Fibroblast of skin of scalp (primary cell): ENCODE measurements around the gene LRRC37A3.
"Not testable (repeated sequence)": the region's sequence is repeated elsewhere in the genome, so short reads cannot be mapped to it uniquely, and the experiment has no call there.

Experiments used
- DNase-seq: peaks from one replicate; pipeline ENCODE4 v3.0.0-alpha.2; 2013

LRRC37A3 gene

DNA sequence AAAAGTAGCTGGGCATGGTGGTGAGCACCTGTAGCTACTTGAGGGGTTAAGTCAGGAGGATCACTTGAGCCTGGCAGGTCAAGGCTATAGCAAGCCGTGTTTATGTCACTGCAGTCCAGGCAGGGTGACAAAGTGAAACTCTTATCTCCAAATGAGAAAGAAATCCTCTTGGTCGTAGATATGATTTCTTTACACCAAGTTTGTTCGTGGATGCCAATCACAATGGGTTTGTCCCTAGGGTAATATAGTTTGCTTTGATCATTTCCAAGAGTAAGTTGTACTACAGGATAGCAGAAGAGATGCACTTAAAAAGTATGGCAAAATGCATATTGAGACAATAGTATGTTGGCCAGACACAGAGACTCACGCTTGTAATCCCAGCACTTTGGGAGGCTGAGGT lies 6.0 kb upstream of the LRRC37A3 start:
- not testable (repeated sequence) for DNase-seq

DNA sequence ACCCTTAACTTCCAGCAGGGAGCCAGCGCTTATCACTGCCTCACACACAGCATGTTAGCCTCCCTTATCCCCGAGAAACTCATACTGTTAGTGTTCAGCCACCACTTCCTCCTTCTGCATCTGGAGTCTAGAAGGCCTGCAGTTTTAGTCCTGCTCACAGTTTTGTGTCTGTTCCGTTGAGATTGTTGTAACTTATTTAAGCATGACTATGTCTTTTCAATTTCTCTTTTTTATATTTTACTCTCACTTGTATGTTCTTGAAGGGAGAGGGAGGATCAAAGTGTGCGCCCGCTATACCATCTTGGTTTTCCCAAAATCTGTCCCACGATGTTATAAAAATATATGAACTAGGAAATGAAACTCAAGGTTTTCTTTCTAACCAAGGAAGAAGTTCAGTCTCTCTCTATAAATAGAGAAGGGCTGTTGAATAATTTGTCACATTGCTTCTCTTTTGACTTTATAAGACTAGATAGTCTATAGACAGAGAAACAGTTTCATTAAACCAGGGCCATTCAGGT lies 3.8 kb upstream of the LRRC37A3 start:
- not testable (repeated sequence) for DNase-seq

- DNase-seq: no peak
Measured at GRCh38 chr17:64920419-64921172, 1.3 kb upstream of the LRRC37A3 start.

GRCh38 chr17:64920026-64920418 lies 744 bp upstream of the LRRC37A3 start:
- DNase-seq: no peak

DNA sequence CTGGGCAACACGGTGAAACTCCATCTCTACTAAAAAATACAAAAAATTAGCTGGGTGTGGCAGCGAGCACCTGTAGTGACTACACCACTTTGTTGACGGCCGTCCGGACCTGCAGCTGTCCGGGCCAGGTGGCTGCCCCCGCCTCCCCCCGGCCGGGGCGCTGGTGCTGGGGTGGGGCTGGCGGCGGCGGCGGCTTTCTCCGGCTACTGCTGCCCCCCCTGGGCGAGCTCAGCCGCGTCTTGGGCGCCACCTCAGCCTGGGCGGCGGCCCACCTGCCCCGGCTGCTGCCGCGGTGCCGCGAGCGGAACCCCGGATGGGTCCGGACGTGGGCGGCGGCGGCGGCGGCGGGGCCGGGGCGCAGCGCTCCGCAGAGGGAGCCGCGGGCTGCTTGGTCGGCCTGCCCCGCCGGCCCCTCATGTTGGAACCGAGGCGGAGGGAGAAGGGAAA lies 413 bp downstream of the LRRC37A3 start:
- DNase-seq: not testable (repeated sequence)

GRCh38 chr17:64917540-64917939 lies 1.7 kb downstream of the LRRC37A3 start:
- not testable (repeated sequence) for DNase-seq

DNA sequence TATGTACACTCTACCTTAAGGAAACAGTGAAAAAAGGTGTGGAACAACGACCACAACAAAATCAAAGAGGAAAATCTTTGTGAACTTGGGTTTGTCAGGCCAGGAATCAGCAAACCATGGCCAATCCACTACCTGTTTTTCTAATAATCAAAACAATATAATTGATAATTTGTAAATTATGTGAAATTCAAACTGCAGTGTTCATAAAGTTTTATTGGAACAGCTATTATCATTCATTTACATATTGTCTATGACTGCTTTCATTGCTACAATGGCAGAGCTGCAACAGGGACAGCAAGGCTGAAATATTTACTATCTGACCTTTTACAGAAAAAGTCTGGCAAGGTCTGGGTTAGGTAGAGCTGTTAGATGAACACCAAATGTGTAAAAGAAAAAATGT lies 4.0 kb downstream of the LRRC37A3 start:
- not testable (repeated sequence) for DNase-seq

GRCh38 chr17:64910191-64910514 lies 9.1 kb downstream of the LRRC37A3 start:
- DNase-seq: not testable (repeated sequence)

- DNase-seq: not testable (repeated sequence)
Measured at GRCh38 chr17:64909511-64910190, 9.6 kb downstream of the LRRC37A3 start.

DNA sequence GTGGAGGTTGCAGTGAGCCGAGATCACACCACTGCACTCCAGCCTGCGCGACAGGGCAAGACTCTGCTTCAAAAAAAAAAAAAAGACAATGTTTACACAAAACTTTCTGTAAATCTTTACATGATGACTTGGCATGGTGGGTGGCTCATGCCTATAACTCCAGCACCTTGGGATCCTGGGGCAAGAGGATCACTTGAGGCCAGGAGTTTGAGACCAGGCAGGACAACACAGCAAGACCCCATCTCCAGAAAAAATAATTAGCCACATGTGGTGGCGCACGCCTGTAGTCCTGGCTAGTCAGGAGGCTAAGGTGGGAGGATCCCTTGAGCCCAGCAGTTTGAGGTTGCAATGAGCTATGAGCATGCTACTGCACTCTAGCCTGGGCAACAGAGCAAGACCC lies 15.2 kb downstream of the LRRC37A3 start:
- DNase-seq: not testable (repeated sequence)

- not testable (repeated sequence) for DNase-seq
Measured at GRCh38 chr17:64897136-64897535, 22.1 kb downstream of the LRRC37A3 start.

DNA sequence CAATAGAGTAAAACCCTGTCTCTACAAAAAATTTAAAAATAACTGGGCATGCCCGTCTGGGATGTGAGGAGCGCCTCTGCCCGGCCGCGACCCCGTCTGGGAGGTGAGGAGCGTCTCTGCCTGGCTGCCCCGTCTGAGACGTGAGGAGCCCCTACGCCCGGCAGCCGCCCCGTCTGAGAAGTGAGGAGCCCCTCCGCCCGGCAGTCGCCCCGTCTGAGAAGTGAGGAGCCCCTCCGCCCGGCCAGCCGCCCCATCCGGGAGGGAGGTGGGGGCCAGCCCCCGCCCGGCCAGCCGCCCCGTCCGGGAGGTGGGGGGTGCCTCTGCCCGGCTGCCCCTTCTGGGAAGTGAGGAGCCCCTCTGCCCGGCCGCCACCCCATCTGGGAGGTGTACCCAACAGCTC lies 45.1 kb downstream of the LRRC37A3 start:
- not testable (repeated sequence) for DNase-seq

- DNase-seq: peak; percentile 49
Measured at GRCh38 chr17:64847504-64848466, 71.5 kb downstream of the LRRC37A3 start.

- DNase-seq: peak; percentile 21
Measured at GRCh38 chr17:64846892-64847291, 72.4 kb downstream of the LRRC37A3 start.

- DNase-seq: not testable (repeated sequence)
Measured at GRCh38 chr17:64843918-64844317, 75.4 kb downstream of the LRRC37A3 start.

- DNase-seq: not testable (repeated sequence)
Measured at GRCh38 chr17:64842900-64843299, 76.4 kb downstream of the LRRC37A3 start.

DNA sequence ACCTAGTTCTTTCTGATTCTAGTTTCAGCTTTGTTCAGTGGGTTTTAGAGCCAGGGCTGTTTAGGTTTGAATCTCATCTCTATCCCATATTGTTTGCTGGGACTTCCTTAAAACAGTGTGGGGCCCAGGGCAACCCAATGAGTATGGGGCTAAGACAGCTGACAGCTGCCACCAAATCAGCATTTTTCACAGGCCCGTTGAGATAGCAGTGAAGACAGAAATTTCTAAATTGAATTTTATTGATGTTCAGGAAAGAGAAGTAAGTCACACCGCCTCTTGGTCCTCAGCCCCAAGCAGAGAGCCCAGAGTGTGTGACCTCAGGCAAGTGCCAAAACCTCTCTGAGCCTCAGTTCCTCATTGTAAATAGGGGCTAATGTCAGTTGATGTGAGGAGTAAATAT lies 78.3 kb downstream of the LRRC37A3 start:
- not testable (repeated sequence) for DNase-seq

DNA sequence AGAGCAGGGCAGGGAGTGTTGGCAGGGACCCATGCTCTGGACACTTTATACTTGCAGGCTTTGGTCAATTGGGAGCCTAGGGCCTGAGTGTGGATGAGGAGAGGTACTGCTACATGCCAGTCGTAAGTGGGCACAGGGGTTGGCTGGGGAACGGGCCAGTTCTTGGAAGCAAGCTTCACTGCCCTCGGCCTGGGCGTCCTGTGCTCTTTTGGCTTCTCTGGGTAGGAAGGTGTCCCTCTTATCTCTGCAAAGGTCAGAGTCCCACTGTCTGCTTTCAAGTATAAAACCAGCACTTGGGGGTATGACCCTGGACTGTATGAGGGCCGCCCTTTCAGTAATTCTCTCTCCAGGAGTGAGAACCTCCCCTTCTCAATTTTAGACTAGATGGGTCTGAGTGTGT lies 80.8 kb downstream of the LRRC37A3 start:
- not testable (repeated sequence) for DNase-seq

- DNase-seq: peak; percentile 78
Measured at GRCh38 chr17:64837018-64837761, 82.1 kb downstream of the LRRC37A3 start.

DNA sequence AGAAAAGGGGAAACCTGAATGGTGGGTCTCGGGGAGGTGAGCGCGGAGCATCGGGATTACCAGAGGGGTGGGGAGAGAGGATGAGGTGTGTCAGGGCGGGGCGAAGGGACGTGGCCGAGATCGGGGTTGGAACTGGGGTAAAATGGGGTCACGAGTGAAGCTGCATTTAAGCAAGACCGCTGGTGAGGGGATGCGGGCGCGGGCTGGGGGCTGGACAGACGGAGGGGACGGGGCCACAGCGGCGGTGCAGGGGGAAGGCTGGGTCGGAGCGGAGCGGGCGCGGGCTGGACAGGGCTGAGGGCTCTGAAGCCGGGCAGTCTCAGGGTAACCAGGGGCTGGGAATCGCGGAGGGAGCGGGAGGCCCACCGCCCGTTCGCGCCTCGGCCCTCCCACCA lies 82.7 kb downstream of the LRRC37A3 start:
- DNase-seq: not testable (repeated sequence)

GRCh38 chr17:64834060-64834459 lies 85.2 kb downstream of the LRRC37A3 start:
- peak; percentile 22 for DNase-seq

DNA sequence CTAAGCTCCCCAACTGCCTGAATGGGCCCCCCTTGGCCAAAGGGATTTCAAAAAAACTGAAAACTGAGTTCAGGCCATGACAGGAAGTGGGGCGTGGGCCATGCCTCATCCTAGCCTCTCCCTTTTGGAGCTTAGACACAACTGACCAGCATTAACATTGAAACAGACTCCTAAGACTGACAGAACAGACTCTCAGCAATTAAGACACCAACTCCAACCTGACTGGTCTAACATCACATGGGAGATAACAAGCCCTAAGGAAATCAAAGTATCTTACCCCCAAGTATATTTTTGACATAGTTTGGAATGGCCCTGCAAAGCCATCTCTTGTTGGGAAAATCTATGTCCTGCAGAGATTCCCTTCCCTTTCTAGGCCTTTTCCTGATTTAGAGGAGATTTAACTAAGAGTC lies 88.6 kb downstream of the LRRC37A3 start:
- not testable (repeated sequence) for DNase-seq
